Natural killer cell (primary cell): ENCODE measurements around the gene MEF2D. TPM values are rescaled to one million over a fixed set of nuclear protein-coding genes. Genes with fewer than 3 reads are reported as not detected.

ENCODE experiments used
- ATAC-seq, 3 donors: fragments of 150-1000 bp in 2 of 3; fragments of 200-7000 bp in 1 of 3; cut with Tn5 transposase; 1 replicate in 1 of 3; 2 replicates in 2 of 3; pipeline ENCODE4 v1.10.0; 2021; ENCODE audit warnings: mild to moderate bottlenecking in 2 of 3, moderate library complexity in 2 of 3
- DNase-seq, 2 donors: peaks; one replicate each; pipeline versions ENCODE4 v3.0.0 to v3.0.0-alpha.2; 2013 to 2021; ENCODE audit warnings: mixed read lengths in 1 of 2
- H3K27ac ChIP-seq: one replicate; pipeline ENCODE4 v1.5.1; 2013; ENCODE audit warnings: mild to moderate bottlenecking, low read length
- H3K27me3 ChIP-seq: one replicate; pipeline ENCODE4 v1.6.1; 2013; ENCODE audit warnings: low read length; ENCODE audit not compliant: control insufficient read depth, insufficient read depth
- H3K36me3 ChIP-seq: one replicate; pipeline ENCODE4 v1.6.1; 2013; ENCODE audit warnings: low read length; ENCODE audit not compliant: control insufficient read depth, insufficient read depth
- H3K4me1 ChIP-seq: one replicate; pipeline ENCODE4 v1.6.1; 2013; ENCODE audit warnings: low read length; ENCODE audit not compliant: control insufficient read depth, insufficient read depth
- H3K4me3 ChIP-seq: one replicate; pipeline ENCODE4 v1.5.1; 2013; ENCODE audit warnings: low read length
- H3K9me3 ChIP-seq: one replicate; pipeline ENCODE4 v1.6.1; 2013; ENCODE audit warnings: low read length; ENCODE audit not compliant: control insufficient read depth, insufficient read depth
- H3K27ac Mint-ChIP-seq, 2 donors: one replicate each; pipeline ENCODE4 v1.8.0; 2022; ENCODE audit warnings: mild to moderate bottlenecking in 2 of 2, mixed read lengths in 2 of 2, moderate library complexity in 1 of 2
- H3K27me3 Mint-ChIP-seq, 2 donors: one replicate each; pipeline ENCODE4 v1.8.0; 2022; ENCODE audit warnings: low read depth in 2 of 2, mixed read lengths in 2 of 2
- H3K36me3 Mint-ChIP-seq: one replicate; pipeline ENCODE4 v1.8.0; 2022; ENCODE audit warnings: mixed read lengths
- H3K4me1 Mint-ChIP-seq, 2 donors: one replicate each; pipeline ENCODE4 v1.8.0; 2022; ENCODE audit warnings: mixed read lengths in 2 of 2
- H3K4me3 Mint-ChIP-seq: one replicate; pipeline ENCODE4 v1.8.0; 2022; ENCODE audit warnings: mild to moderate bottlenecking, moderate library complexity, mixed read lengths
- H3K9me3 Mint-ChIP-seq, 2 donors: one replicate each; pipeline ENCODE4 v1.8.0; 2022; ENCODE audit warnings: mixed read lengths in 2 of 2
- CTCF ChIP-seq: fragments of 200-600 bp; IDR thresholded peaks from one replicate; pipeline ENCODE4 v1.8.0; 2022; ENCODE audit warnings: antibody characterized with exemption
- WGBS: methylation state at CpG from one replicate; pipeline ENCODE4 v1.1.7; 2013; ENCODE audit warnings: missing lambda C conversion rate; ENCODE audit not compliant: insufficient coverage; 5-methylcytosine and 5-hydroxymethylcytosine counted together
- intact Hi-C: fragments of 100-400 bp; cut with micrococcal nuclease; formaldehyde crosslinking; loops from one replicate; pipeline ENCODE4 v1.14.2; 2022
- total RNA-seq, 4 donors: library from RNA; stranded (reverse); fragments of 120-200 nt in 1 of 4; gene quantifications; one replicate each; pipeline versions ENCODE4 v1.2.3 to v1.2.4, GENCODE V29; 2013 to 2022

Gene MEF2D
- total RNA-seq, 3 donors from 2014 or later (not counting 1 experiment from before 2014, with no cell fraction given), result 232 to 298 (median 284) TPM

GRCh38 chr1:156497743-156498431 lies 2.7 kb downstream of the MEF2D start:
- peak overlapping the region; percentile 96 to 99 for H3K27ac Mint-ChIP-seq
- no peak for ATAC-seq
- H3K36me3 ChIP-seq, result peaks cover 3% of the 10 kb centered on the region
- TF ChIP-seq CTCF, result no peak
- no peak for DNase-seq
- peaks cover 62 to 80% of the 10 kb centered on the region in 2 donors for H3K4me1 Mint-ChIP-seq
- intact Hi-C loops, result no loop called here
- peaks cover 83% of the 10 kb centered on the region for H3K4me1 ChIP-seq
- H3K4me3 ChIP-seq, result no peak overlapping the region
- H3K36me3 Mint-ChIP-seq, result no peaks in the 10 kb centered on the region
- H3K27me3 ChIP-seq, result no peaks in the 10 kb centered on the region
- H3K27ac ChIP-seq, result peak overlapping the region; percentile 17
- no peaks in the 10 kb centered on the region for H3K9me3 Mint-ChIP-seq
- H3K4me3 Mint-ChIP-seq, result peak overlapping the region; percentile 78
- no peaks in the 10 kb centered on the region for H3K27me3 Mint-ChIP-seq
- 71% methylated on average over 5 of the region's 5 CpGs for WGBS
- H3K9me3 ChIP-seq, result no peaks in the 10 kb centered on the region

DNA sequence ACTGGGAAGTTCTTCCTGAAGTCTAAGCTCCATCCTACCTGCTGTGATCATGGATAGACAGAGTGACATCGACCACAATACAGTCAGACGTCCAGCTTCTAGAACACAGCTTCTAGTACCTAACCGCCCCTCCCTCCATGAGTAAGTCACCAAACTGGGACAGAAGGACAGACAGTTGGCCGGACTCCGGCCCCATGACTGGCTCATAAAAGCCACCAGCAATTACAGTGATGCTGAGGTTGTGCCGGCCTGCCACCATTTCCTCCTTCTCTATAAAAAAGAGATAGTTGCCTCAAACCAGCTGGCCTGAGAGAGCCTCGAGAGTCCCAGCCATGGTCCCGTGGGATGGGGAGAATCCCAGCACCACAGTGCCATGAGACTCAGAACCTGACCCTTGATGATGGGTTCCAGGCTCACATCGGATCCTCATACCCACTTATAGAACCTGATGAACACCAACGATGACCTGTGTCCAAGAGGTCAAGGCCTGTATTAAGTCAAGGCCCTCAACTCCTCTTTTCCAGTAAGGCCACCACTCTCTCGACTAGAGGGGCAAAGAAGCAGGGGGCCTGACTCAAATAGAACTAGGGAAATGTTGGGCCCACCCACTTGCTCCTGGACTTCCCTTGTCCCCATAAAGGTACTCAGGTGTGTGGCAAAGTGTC lies 3.4 kb downstream of the MEF2D start:
- no peak for DNase-seq
- H3K27me3 ChIP-seq, result no peaks in the 10 kb centered on the region
- H3K4me3 ChIP-seq, result no peak overlapping the region
- no peak for TF ChIP-seq CTCF
- H3K9me3 ChIP-seq, result no peaks in the 10 kb centered on the region
- 60% methylated on average over 10 of the region's 11 CpGs for WGBS
- no peaks in the 10 kb centered on the region for H3K36me3 Mint-ChIP-seq
- peaks cover 62 to 80% of the 10 kb centered on the region in 2 donors for H3K4me1 Mint-ChIP-seq
- peaks cover 83% of the 10 kb centered on the region for H3K4me1 ChIP-seq
- peaks cover 3% of the 10 kb centered on the region for H3K36me3 ChIP-seq
- intact Hi-C loops, result no loop called here
- no peak for ATAC-seq
- no peaks in the 10 kb centered on the region for H3K27me3 Mint-ChIP-seq
- peak overlapping the region; percentile 8 for H3K27ac ChIP-seq
- no peaks in the 10 kb centered on the region for H3K9me3 Mint-ChIP-seq
- H3K4me3 Mint-ChIP-seq, result peak overlapping the region; percentile 78
- H3K27ac Mint-ChIP-seq, result peak overlapping the region; percentile 96 to 99

DNA sequence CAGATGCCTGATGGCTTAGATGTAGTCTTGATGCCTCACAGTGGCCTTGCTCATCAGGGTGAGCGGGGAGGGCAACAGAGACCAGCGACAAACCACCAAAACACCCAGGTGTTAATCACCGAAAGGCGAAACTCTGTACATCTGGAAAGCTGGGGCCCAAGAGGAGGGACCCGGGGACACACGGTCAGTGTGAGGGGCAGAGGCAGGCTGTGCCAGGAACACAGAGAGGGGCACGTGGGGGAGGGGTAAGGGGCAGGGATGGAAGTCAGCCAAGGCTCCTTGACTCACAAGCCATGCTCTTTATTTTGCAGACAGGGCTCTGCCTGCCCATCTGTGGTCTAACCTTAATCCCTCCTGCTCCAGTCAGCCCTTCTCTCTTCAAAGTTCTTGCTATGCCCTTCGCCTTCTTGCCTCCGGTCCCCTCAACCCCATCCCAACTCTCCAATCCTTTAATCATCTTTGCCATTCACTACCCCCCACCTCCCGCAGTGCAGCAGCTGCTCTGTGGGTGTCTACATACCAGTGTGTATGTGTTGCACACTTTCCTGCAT lies 4.3 kb downstream of the MEF2D start:
- ATAC-seq (no peak), DNase-seq (no peak)
- Histone ChIP-seq H3K36me3 (peaks cover 3% of the 10 kb centered on the region), H3K4me3 (no peak overlapping the region), H3K4me1 (peaks cover 83% of the 10 kb centered on the region), H3K27me3 (no peaks in the 10 kb centered on the region), H3K27ac (peak overlapping the region; percentile 3), H3K9me3 (no peaks in the 10 kb centered on the region)
- H3K4me1 Mint-ChIP-seq, result peaks cover 63 to 80% of the 10 kb centered on the region in 2 donors
- H3K27me3 Mint-ChIP-seq, result no peaks in the 10 kb centered on the region
- peak overlapping the region; percentile 78 for H3K4me3 Mint-ChIP-seq
- 25% methylated on average over 10 of the region's 10 CpGs for WGBS
- intact Hi-C loops, result no loop called here
- TF ChIP-seq CTCF, result no peak
- H3K9me3 Mint-ChIP-seq, result no peaks in the 10 kb centered on the region
- H3K36me3 Mint-ChIP-seq, result no peaks in the 10 kb centered on the region
- peak overlapping the region; percentile 96 to 99 for H3K27ac Mint-ChIP-seq
